H1 (cell line): ENCODE results near the gene BCL2L1. TPM values are rescaled to one million over a fixed set of nuclear protein-coding genes. Genes with fewer than 3 reads are reported as not detected.

Experiments used
- CTCF ChIA-PET: fragments of 300-600 bp; sonication (Branson Sonifier 250); formaldehyde crosslinking; loops from one replicate; lab custom pipeline; 2021; ENCODE audit not compliant: partially characterized antibody; lab: Charles Lee
- POLR2A ChIA-PET: fragments of 300-600 bp; sonication (Branson Sonifier 250); formaldehyde crosslinking; loops from one replicate; lab custom pipeline; 2021; ENCODE audit warnings: inconsistent platforms; ENCODE audit not compliant: partially characterized antibody; lab: Charles Lee
- DNase-seq, 2 experiments: peaks; one replicate each; pipeline versions ENCODE4 v3.0.0 to v3.0.0-alpha.2; 2010 to 2022; ENCODE audit warnings: low spot score in 2 of 2, low read depth in 1 of 2, mixed read lengths in 1 of 2
- FAIRE-seq: peaks from 2 replicates; lab custom pipeline; 2011; peaks lifted over from hg19 to GRCh38; lab: Jason Lieb, UNC
- H2AFZ ChIP-seq: 2 replicates; pipeline ENCODE4 v1.8.1; 2012; ENCODE audit warnings: low read length, inconsistent platforms
- H2AK5ac ChIP-seq: 2 replicates; pipeline ENCODE4 v1.6.1; 2013; ENCODE audit warnings: low read depth, low read length
- H2BK120ac ChIP-seq: replicated peaks from 2 replicates; pipeline ENCODE3; 2013; ENCODE audit warnings: low read depth, low read length, inconsistent platforms
- H2BK12ac ChIP-seq: 2 replicates; pipeline ENCODE4 v1.6.1; 2013; ENCODE audit warnings: low read depth, low read length
- H2BK15ac ChIP-seq: 2 replicates; pipeline ENCODE4 v1.6.1; 2013; ENCODE audit warnings: low read length
- H2BK20ac ChIP-seq: 2 replicates; pipeline ENCODE4 v1.6.1; 2013; ENCODE audit warnings: low read length
- H2BK5ac ChIP-seq: 2 replicates; pipeline ENCODE4 v1.6.1; 2013; ENCODE audit warnings: low read depth, low read length
- H3K14ac ChIP-seq: 2 replicates; pipeline ENCODE4 v1.6.1; 2013; ENCODE audit warnings: inconsistent platforms; ENCODE audit not compliant: insufficient read length
- H3K18ac ChIP-seq: 2 replicates; pipeline ENCODE4 v1.6.1; 2013; ENCODE audit warnings: low read length; ENCODE audit errors: extremely low read depth
- H3K23ac ChIP-seq: 2 replicates; pipeline ENCODE4 v1.6.1; 2013; ENCODE audit warnings: inconsistent platforms; ENCODE audit not compliant: insufficient read length
- H3K23me2 ChIP-seq: 2 replicates; pipeline ENCODE4 v1.6.1; 2013; ENCODE audit warnings: low read depth, low read length
- H3K27ac ChIP-seq: 2 replicates; pipeline ENCODE4 v1.6.1; 2011; ENCODE audit warnings: low read depth, low read length, inconsistent platforms
- H3K27me3 ChIP-seq, 4 experiments: replicated peaks in 1 of 4; 1 replicate in 1 of 4; 2 replicates in 3 of 4; pipeline versions ENCODE4 v1.6.1 to v1.8.1; 2011 to 2013; ENCODE audit warnings: low read length in 3 of 4, mild to moderate bottlenecking in 3 of 4, inconsistent platforms in 2 of 4, mixed read lengths in 2 of 4, moderate library complexity in 1 of 4; ENCODE audit not compliant: control insufficient read depth in 3 of 4, insufficient read depth in 3 of 4; ENCODE audit errors: extremely low read depth in 1 of 4
- H3K36me3 ChIP-seq, 4 experiments: 2 replicates each; pipeline versions ENCODE4 v1.6.1 to v1.8.1; 2011 to 2013; ENCODE audit warnings: mild to moderate bottlenecking in 4 of 4, low read length in 3 of 4, moderate library complexity in 2 of 4, control low read depth in 1 of 4, inconsistent platforms in 1 of 4; ENCODE audit not compliant: insufficient read depth in 4 of 4, control insufficient read depth in 2 of 4
- H3K4ac ChIP-seq: replicated peaks from 2 replicates; pipeline ENCODE3; 2013; ENCODE audit warnings: low read length, low read depth, mixed read lengths, inconsistent platforms; ENCODE audit not compliant: insufficient read length
- H3K4me1 ChIP-seq, 4 experiments: replicated peaks in 1 of 4; 1 replicate in 1 of 4; 2 replicates in 3 of 4; pipeline versions ENCODE4 v1.6.1 to v1.8.1; 2011 to 2013; ENCODE audit warnings: low read length in 3 of 4, inconsistent platforms in 2 of 4, mixed read lengths in 1 of 4; ENCODE audit not compliant: insufficient read depth in 4 of 4, control insufficient read depth in 3 of 4
- H3K4me2 ChIP-seq, 2 experiments: 2 replicates each; pipeline versions ENCODE4 v1.6.1 to v1.8.1; 2011 to 2013; ENCODE audit warnings: low read depth in 2 of 2, low read length in 2 of 2, control low read depth in 1 of 2, inconsistent platforms in 1 of 2, mild to moderate bottlenecking in 1 of 2; ENCODE audit not compliant: insufficient read depth in 1 of 2
- H3K4me3 ChIP-seq, 4 experiments: fragments of 200-600, 300-600 bp in 1 of 4; sonication (generic), shearing (Covaris generic), sonication (Bioruptor Twin) in 1 of 4; 2 replicates each; pipeline versions ENCODE4 v1.5.1 to v1.8.1; 2011 to 2016; ENCODE audit warnings: low read length in 4 of 4, low read depth in 3 of 4, control low read depth in 2 of 4, inconsistent platforms in 2 of 4, mild to moderate bottlenecking in 2 of 4, mixed read lengths in 1 of 4, moderate library complexity in 1 of 4; ENCODE audit not compliant: insufficient read depth in 2 of 4; ENCODE audit errors: extremely low read depth in 1 of 4
- H3K56ac ChIP-seq: replicated peaks from 2 replicates; pipeline ENCODE3; 2013; ENCODE audit warnings: low read depth, mild to moderate bottlenecking, mixed read lengths, low read length, inconsistent platforms; ENCODE audit not compliant: insufficient read length
- H3K79me1 ChIP-seq: 2 replicates; pipeline ENCODE4 v1.6.1; 2013; ENCODE audit warnings: low read depth, low read length, control low read depth
- H3K79me2 ChIP-seq, 2 experiments: 2 replicates each; pipeline versions ENCODE4 v1.6.1 to v1.8.1; 2012 to 2013; ENCODE audit warnings: low read length in 2 of 2, mild to moderate bottlenecking in 2 of 2, inconsistent platforms in 1 of 2; ENCODE audit not compliant: insufficient read depth in 2 of 2, control insufficient read depth in 1 of 2
- H3K9ac ChIP-seq, 4 experiments: replicated peaks in 1 of 4; 1 replicate in 1 of 4; 2 replicates in 3 of 4; pipeline versions ENCODE4 v1.6.1 to v1.8.1; 2011 to 2013; ENCODE audit warnings: low read depth in 3 of 4, low read length in 3 of 4, control low read depth in 2 of 4, mild to moderate bottlenecking in 2 of 4, moderate library complexity in 2 of 4, inconsistent platforms in 1 of 4; ENCODE audit errors: extremely low read depth in 1 of 4
- H3K9me3 ChIP-seq, 2 experiments: 2 replicates each; pipeline versions ENCODE4 v1.6.1 to v1.8.1; 2012 to 2013; ENCODE audit warnings: mild to moderate bottlenecking in 2 of 2, moderate library complexity in 2 of 2, control low read depth in 1 of 2, inconsistent platforms in 1 of 2, low read depth in 1 of 2, low read length in 1 of 2, mixed read lengths in 1 of 2; ENCODE audit not compliant: insufficient read depth in 2 of 2
- H4K20me1 ChIP-seq, 2 experiments: replicated peaks in 1 of 2; 2 replicates each; pipeline versions ENCODE3 to v1.8.1; 2011 to 2013; ENCODE audit warnings: inconsistent platforms in 2 of 2, low read length in 2 of 2, mild to moderate bottlenecking in 1 of 2; ENCODE audit not compliant: insufficient read depth in 2 of 2, control insufficient read depth in 1 of 2
- H4K5ac ChIP-seq: 2 replicates; pipeline ENCODE4 v1.6.1; 2013; ENCODE audit warnings: low read length, low read depth, mixed read lengths, inconsistent platforms; ENCODE audit not compliant: insufficient read length
- H4K8ac ChIP-seq: 2 replicates; pipeline ENCODE4 v1.8.0; 2013; ENCODE audit warnings: mild to moderate bottlenecking, moderate library complexity, low read length, inconsistent platforms; ENCODE audit not compliant: insufficient read depth; ENCODE audit errors: extremely low read depth
- H4K91ac ChIP-seq: replicated peaks from 2 replicates; pipeline ENCODE3; 2013; ENCODE audit warnings: low read length, mixed read lengths, inconsistent platforms; ENCODE audit not compliant: insufficient read length
- CHD2 ChIP-seq: IDR thresholded peaks from 2 replicates; pipeline ENCODE4 v1.6.1; 2012; ENCODE audit warnings: low read length, improper control_type of control experiment
- CREB1 ChIP-seq: IDR thresholded peaks from 2 replicates; pipeline ENCODE4 v1.6.1; 2012; ENCODE audit warnings: inconsistent platforms
- GABPA ChIP-seq: IDR thresholded peaks from 2 replicates; pipeline ENCODE4 v1.6.1; 2011; ENCODE audit warnings: mild to moderate bottlenecking, low read length, moderate library complexity, borderline replicate concordance; ENCODE audit not compliant: insufficient read depth
- RAD21 ChIP-seq, 2 experiments: IDR thresholded peaks in 1 of 2; conservative IDR thresholded peaks in 1 of 2; 2 replicates each; pipeline ENCODE4 v1.6.1; 2011; ENCODE audit warnings: low read depth in 2 of 2, low read length in 2 of 2, improper control_type of control experiment in 1 of 2, inconsistent platforms in 1 of 2, mild to moderate bottlenecking in 1 of 2, moderate library complexity in 1 of 2
- RBBP5 ChIP-seq: IDR thresholded peaks from 2 replicates; pipeline ENCODE4 v1.7.1; 2012; ENCODE audit warnings: low read depth, mild to moderate bottlenecking, inconsistent platforms, low read length, moderate library complexity, borderline replicate concordance
- SAP30 ChIP-seq: fragments of 300-600 bp; sonication (generic); IDR thresholded peaks from 2 replicates; pipeline ENCODE4 v1.7.1; 2012; ENCODE audit warnings: low read length, moderate library complexity, mild to moderate bottlenecking, inconsistent platforms; ENCODE audit not compliant: insufficient read depth, insufficient replicate concordance
- TAF7 ChIP-seq: optimal IDR thresholded peaks from 2 replicates; pipeline ENCODE3; 2011; ENCODE audit warnings: low read depth, mild to moderate bottlenecking, inconsistent platforms, low read length, moderate library complexity, borderline replicate concordance
- whole genome bisulfite sequencing, 2 experiments: shearing (Covaris generic) in 1 of 2; methylation state at CpG; one replicate each; pipeline versions ENCODE4 v1.1.6 to v1.1.7; 2013 to 2015; ENCODE audit warnings: low lambda C conversion rate in 2 of 2, mixed read lengths in 2 of 2, inconsistent platforms in 1 of 2, low coverage in 1 of 2, missing lambda C conversion rate in 1 of 2; ENCODE audit not compliant: insufficient replicate concordance in 2 of 2, insufficient coverage in 1 of 2, insufficient read length in 1 of 2; ENCODE audit errors: extremely low coverage in 1 of 2, missing lambda C conversion rate in 1 of 2; 5-methylcytosine and 5-hydroxymethylcytosine counted together
- polyA plus RNA-seq, 7 experiments: library from polyadenylated mRNA; depleted of rRNA in 3 of 7; stranded (reverse) in 5 of 7; unstranded in 2 of 7; fragments of >200 nt in 5 of 7; fragments of 200-250 nt in 2 of 7; gene quantifications; 1 replicate in 5 of 7; 2 replicates in 1 of 7; 4 replicates in 1 of 7; pipeline versions ENCODE4 v1.2.1 to v1.2.3, GENCODE V29; 2011 to 2013; ENCODE audit warnings: missing spikeins in 2 of 7, mixed read lengths in 2 of 7
- total RNA-seq: library from RNA; stranded (reverse); fragmentation: NEBNext Ultra II Directional; extraction: Animal tissue kit (Norgen Biotek cat#: 25700); gene quantifications from 2 replicates; pipeline ENCODE4 v1.2.1, GENCODE V29; 2021
- TF ChIP-seq, protein P1 (sequence below): IDR thresholded peaks from 2 replicates; pipeline ENCODE4 v1.6.1; 2011; ENCODE audit warnings: low read length, improper control_type of control experiment

BCL2L1 gene
- total and polyA plus RNA-seq, 2 of the 8 experiments (the other 6 are each of a cell fraction or from before 2014, with no cell fraction given): 64.9 to 66.1 TPM

DNA sequence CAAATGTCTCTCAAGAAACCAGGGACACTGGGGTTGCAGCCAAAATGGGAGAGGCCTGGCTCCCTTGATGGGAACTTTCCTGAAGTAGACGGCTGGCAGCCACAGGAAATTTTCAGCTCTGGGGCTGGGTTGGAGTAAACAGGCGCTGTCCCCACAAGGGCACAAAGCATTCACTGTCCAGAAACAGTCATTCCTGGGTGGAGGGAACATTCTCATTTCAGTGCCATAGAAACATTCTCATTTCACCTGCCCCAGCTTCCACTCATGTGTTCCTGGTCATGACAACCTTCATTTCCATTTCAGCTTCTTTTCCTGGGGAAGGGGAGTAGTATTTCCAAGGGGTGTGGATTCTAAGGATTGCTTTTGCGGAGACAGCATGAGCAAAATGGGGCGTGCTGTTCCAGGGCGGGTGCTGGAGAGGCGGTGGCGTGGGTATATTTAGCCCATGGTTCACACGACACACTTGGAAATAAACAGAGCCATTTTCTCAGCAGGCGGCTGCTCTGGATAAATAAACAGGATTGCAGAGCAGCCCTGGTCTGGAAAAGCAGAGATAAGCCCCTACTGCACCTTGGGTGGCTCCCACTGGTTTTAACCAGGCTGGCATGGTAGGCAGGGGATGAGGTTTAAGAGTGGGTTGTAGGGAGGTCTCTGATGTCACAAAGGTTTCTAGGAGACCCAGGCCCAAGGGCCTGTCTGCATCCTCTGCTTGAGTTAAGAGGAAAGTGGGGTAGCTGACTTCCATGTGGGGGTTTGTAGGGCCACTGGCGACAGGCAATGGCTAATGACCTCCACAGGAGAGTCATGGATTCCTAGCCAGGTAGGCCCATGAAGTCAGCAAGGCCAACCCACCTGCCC lies 52.1 kb downstream of the BCL2L1 start:
- Histone ChIP-seq H4K91ac (no peak overlapping the region), H2AFZ (no peak overlapping the region), H3K9ac (no peak overlapping the region), H3K79me1 (no peaks in the 10 kb centered on the region), H3K14ac (no peak overlapping the region), H2AK5ac (no peak overlapping the region), H3K4ac (no peak overlapping the region), H3K9me3 (no peaks in the 10 kb centered on the region), H3K23ac (no peak overlapping the region), H3K27me3 (no peaks in the 10 kb centered on the region), H2BK15ac (no peak overlapping the region), H3K79me2 (peaks cover 0 to 2% of the 10 kb centered on the region in 2 experiments; a peak in 1 of 4 replicates), H2BK12ac (no peak overlapping the region), H3K36me3 (peaks cover 0 to 2% (median 1%) of the 10 kb centered on the region in 4 experiments; a peak in 3 of 8 replicates), H3K4me2 (no peak overlapping the region), H4K8ac (no peak overlapping the region), H3K56ac (no peak overlapping the region), H4K5ac (no peak overlapping the region), H2BK20ac (no peak overlapping the region), H3K23me2 (no peaks in the 10 kb centered on the region), H4K20me1 (peaks cover 3% of the 10 kb centered on the region in 2 experiments), H2BK5ac (no peak overlapping the region), H3K18ac (no peak overlapping the region), H3K4me1 (no peaks in the 10 kb centered on the region; a peak in 1 of 7 replicates), H2BK120ac (no peak overlapping the region), H3K4me3 (no peak overlapping the region), H3K27ac (no peak overlapping the region)
- WGBS, 2 experiments: 86% methylated on average over 10 of the region's 10 CpGs; no CpG with 5 or more reads in 1 of the 2 experiments
- FAIRE-seq (no peak), DNase-seq (no peak)
- POLR2A ChIA-PET: interaction anchor here (1.1 kb wide), 1 partner anchor 53 kb away, joined by 3 read pairs; no protein-coding TSS in a partner anchor
- CTCF ChIA-PET: interaction anchor here (1.2 to 9.3 kb wide), 3 partner anchors 9 to 53 kb away, joined by 4 to 52 read pairs (median 6); no protein-coding TSS in a partner anchor
- TF ChIP-seq SAP30 (no peak), CHD2 (no peak), RAD21 (IDR thresholded peaks at IDR 0.05 in 1 of 2, conservative IDR thresholded peaks at IDR 0.05 in 1 of 2; ENCODE audit: low read depth in 2 of 2, low read length in 2 of 2) (no peak), RBBP5 (no peak), GABPA (no peak), TAF7 (no peak), CREB1 (no peak)
- TF ChIP-seq, protein P1, sequence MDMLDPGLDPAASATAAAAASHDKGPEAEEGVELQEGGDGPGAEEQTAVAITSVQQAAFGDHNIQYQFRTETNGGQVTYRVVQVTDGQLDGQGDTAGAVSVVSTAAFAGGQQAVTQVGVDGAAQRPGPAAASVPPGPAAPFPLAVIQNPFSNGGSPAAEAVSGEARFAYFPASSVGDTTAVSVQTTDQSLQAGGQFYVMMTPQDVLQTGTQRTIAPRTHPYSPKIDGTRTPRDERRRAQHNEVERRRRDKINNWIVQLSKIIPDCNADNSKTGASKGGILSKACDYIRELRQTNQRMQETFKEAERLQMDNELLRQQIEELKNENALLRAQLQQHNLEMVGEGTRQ: no peak
